HG02884 (cell line): ENCODE results near the gene BANK1.

Source experiments
- ATAC-seq: cut with Tn5 transposase; IDR thresholded peaks from one replicate; pipeline ENCODE4 v1.9.1; 2021; ENCODE audit warnings: mild to moderate bottlenecking, moderate library complexity; ENCODE audit not compliant: unreplicated experiment

BANK1 gene

GRCh38 chr4:102105983-102106382 lies 315.5 kb downstream of the BANK1 start:
- ATAC-seq, result no peak

GRCh38 chr4:102114118-102114630 lies 323.6 kb downstream of the BANK1 start:
- no peak for ATAC-seq

GRCh38 chr4:102116121-102116520 lies 325.6 kb downstream of the BANK1 start:
- no peak for ATAC-seq

GRCh38 chr4:102120846-102121245 lies 330.3 kb downstream of the BANK1 start:
- ATAC-seq, result no peak
